Fibroblast of skin of left biceps (primary cell): ENCODE results near the gene RASGRP2.
A peak's percentile ranks its signal among the peaks of the same experiment; 100 is the strongest.

Source experiments
- DNase-seq, 2 experiments: peaks; one replicate each; pipeline ENCODE4 v3.0.0-alpha.2; 2013; ENCODE audit warnings: low read depth in 2 of 2

RASGRP2 gene

GRCh38 chr11:64757549-64758329 lies 13.8 kb upstream of the RASGRP2 start:
- DNase-seq, result no peak

- DNase-seq, result no peak
Observed at GRCh38 chr11:64755681-64756361, 11.9 kb upstream of the RASGRP2 start.

GRCh38 chr11:64754919-64755662 lies 11.1 kb upstream of the RASGRP2 start:
- no peak for DNase-seq

DNA sequence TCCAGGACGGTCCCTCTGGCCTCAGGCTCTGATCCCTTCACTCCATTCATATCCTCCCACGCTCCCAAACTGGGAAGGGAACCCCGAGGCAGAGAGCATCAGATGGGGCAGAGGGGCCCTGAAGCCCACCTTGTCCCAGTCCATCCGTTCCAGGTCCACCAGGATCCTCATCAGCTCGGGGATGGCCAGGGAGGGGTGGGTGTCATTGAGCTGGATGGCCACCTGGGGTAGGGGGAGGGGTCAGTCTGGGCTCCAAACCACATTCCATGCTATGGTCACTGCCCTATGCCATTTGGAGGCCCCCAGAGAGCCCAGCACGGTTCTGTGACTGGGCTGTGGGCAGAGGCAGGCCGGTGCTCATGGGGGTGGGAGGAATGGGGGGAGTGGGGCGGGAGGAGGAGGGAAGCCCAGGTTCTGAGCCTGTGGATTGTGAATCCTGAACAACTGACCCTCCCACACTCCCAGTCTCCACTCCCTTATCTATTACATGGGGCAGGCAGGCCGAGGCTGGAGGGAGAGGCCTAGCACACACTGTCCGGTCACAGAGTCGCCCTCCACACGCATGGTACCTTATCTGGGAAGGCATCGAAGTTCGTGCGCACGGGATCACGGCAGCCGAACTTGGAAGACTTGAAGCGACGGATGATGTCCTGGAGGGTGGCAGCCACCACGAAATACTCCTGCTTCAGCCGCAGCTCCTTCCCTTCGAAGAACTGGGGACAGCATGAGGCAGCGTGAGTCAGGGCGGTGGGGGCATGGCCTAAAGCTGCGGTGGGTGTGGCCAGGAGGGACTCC lies 10.4 kb upstream of the RASGRP2 start:
- no peak for DNase-seq

DNA sequence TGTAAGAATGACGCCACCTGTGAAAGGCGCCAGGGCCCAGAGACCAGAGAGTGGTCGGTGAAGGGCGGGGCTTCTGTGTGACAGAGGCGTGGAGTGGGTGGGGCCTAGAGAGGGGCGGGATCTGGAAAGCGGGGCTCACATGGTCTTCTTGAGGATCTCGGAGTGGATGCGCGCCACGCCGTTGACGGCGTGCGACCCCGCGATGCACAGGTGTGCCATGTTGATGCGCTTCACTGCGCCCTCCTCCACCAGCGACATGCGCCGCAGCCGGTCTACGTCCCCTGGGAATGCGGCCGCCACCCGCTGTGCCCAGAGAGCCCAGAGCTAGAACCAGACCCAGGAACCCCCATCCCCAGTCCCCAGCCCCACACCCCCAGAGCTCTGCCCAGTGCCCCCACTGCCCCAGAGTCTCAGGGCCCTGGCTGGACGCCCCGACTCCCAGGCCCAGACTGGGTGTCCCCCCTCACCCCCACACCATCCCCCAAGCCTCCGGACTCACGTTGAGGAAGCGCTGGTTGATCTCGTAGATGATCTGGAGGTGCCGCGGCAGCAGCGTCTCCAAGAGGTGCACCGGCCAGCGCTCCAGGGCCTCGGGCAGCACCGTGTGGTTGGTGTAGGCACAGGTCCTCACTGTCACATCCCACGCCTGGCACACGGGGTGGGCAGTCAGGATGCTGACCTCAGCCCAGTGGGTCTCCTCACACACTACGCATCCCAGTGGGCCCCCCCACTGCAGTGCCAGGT lies 9.6 kb upstream of the RASGRP2 start:
- DNase-seq, result no peak

DNA sequence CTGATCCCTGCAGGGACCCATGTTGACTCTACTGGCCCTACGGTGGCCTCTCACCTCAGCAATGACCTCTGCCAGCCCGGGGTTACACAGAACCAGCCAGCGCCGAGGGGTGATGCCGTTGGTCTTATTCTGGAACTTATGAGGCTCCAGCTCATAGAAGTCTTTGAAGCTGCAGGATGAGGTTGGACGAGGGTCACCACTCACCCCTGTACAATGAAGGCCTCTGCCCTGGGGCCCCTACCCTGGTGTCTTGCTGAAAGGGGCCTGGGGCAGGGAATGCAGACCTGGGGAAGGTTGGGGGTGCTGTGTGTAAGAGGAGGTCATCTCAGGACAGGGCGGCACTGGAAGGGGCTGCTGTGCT lies 9.1 kb upstream of the RASGRP2 start:
- DNase-seq, result no peak

GRCh38 chr11:64752175-64752970 lies 8.4 kb upstream of the RASGRP2 start:
- no peak for DNase-seq

GRCh38 chr11:64751580-64751979 lies 7.6 kb upstream of the RASGRP2 start:
- DNase-seq, result no peak

GRCh38 chr11:64751136-64751535 lies 7.2 kb upstream of the RASGRP2 start:
- no peak for DNase-seq

GRCh38 chr11:64750361-64751054 lies 6.6 kb upstream of the RASGRP2 start:
- no peak for DNase-seq

DNA sequence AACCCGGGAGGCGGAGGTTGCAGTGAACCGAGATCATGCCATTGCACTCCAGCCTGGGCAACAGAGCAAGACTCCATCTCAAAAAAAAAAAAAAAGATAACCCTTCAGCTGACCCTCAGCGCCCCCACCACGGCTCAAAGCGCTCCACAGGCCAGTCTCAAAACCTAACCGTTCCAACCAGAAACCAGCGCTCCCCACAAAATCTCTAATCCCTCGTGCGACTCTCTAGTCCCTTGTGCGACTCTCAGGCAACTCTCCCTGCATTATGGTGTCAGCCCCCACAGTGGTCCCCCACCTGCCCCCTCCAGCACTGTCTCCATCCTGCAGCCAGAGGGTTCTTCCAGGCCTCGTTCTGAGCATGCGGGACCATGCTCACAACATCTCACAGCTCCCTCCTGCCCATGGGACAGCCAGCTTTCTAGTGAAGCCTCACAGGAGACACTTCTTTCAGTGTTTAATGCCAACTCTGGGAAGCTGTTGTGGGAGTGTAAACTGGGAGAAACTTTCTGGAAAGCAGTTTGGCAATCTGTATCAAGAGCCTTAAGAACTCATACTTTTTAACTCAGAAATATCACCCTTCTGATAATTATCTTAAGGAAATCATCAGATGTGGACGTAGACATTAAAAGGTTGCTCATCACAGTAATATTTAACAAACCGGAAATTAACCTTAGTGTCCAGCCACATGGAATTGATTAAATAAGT lies 4.2 kb upstream of the RASGRP2 start:
- peak; percentile 75 to 80 for DNase-seq

- DNase-seq, result no peak
Observed at GRCh38 chr11:64746486-64746885, 2.5 kb upstream of the RASGRP2 start.

GRCh38 chr11:64745521-64746328 lies 1.8 kb upstream of the RASGRP2 start:
- DNase-seq, result no peak

- no peak for DNase-seq
Observed at GRCh38 chr11:64745189-64745520, 1.2 kb upstream of the RASGRP2 start.

DNA sequence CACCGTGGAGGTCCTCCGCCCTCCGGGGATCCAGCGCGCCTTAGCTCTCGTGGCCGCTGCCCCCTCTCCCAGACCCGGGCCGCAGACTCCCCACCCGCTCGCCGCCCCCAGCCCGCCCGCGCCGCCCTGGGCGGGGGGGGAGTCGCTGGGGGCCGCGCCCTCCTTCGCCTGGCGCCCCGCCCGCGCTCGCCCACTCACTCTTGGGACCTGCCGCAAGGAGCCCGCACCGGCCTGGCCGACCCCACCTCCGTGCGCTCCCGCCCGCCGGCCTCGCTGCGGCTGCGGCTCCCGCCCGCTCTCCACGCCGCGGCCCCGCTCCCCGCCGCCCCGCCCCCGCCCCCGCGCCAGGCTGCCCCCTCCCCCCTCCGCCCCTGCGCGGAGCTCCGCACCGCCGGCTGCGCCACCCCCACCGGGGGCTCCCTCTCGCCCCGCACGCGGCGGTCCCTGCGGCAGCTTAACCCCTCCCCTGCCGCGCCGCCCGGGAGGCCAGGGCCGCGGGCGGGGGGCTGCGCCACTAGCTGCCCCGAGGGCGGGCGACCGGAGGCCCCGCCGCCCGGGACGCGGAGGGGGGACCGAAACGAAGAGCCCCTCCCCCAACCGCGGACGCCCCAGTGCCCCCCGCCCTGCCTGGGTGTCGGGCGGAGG lies 724 bp upstream of the RASGRP2 start:
- no peak for DNase-seq

DNA sequence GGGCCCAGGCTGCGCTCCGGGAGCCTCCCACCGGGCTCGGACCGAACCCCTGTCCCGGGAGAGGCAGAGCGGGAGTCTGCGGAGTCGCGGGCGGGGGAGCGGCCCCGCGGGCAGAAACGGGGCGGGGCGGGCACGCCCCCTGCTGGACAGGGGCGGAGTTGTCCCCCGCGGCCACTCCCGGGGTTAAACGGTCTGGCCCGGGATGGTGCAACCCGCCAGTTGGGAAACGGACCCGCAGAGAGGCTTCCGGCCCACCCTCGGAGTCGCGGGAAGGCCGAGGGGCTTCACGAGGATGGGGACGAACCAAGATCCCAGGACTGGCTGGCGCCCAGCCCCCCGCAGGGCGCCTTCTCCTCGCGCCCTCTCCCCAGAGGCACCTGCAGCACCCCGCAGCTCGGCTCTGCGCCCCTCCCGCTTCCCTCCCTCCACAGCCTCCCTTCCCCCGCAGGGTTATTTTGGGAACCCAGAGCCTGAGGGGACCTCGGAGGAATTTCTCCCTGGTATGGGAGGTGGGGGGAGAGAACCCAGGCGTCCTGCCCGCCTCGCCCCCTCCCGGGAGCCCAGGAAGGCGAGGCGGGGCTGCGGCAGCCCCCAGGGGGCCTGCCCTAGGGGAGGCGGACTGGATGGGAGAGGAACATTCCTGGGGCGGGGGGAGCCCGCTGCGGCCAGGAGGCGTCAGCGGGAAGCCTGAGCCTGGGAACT lies 902 bp downstream of the RASGRP2 start:
- DNase-seq, result no peak
